ENCODE data around the gene CST6.

CST6 gene, protein sequence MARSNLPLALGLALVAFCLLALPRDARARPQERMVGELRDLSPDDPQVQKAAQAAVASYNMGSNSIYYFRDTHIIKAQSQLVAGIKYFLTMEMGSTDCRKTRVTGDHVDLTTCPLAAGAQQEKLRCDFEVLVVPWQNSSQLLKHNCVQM

DNA sequence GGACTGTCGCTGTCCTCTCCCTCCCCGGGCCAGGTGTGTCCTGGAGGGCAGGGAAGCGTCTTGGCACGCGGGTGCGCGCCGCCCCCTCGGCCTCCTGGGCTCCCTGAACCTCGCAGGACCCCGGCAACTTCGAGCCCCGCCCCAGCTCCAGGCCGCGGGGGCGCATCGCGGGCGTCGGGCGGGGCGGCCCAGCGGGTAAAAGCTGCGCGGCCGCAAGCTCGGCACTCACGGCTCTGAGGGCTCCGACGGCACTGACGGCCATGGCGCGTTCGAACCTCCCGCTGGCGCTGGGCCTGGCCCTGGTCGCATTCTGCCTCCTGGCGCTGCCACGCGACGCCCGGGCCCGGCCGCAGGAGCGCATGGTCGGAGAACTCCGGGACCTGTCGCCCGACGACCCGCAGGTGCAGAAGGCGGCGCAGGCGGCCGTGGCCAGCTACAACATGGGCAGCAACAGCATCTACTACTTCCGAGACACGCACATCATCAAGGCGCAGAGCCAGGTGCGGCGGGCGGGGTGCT, at the start of gene CST6:
CST6 (plus strand) TSS at position 224 of the 519 bp plus-strand sequence; CDS start at position 261, 37 bp downstream.
- no peak for TF ChIP-seq ZNF274 (IDR thresholded peaks at IDR 0.05; ENCODE audit: low read depth, low read length)

DNA sequence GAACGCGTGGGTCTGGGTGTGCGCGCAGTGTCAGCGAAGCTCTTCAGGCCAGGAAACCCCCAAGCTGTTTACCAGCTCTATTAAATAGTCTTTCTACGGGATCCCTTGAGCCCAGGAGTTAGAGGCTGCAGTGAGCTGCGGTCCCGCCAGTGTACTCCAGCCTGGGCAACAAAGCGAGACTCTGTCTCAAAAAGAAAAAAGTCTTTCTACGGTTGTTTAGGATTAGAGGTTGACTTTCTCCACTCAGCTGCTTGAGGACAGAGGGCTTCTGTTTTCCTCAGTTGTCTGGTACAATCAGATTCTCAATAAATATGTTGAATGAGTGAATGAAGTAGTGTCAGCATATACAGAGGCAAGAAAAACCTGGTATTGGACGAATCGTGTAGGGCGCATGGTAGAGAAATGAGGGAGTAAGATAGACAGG, 49.7 kb upstream of the CST6 start:
- TF ChIP-seq ZNF274 (IDR thresholded peaks at IDR 0.05; ENCODE audit: low read depth, low read length): no peak
- H3K4me3 ChIP-seq (ENCODE audit: low read length): peak overlapping the region; percentile 71

More for the DNA sequence above, at the start of gene CST6:
- no peak within 1 kb of the TSS for H3K4me3 ChIP-seq (ENCODE audit: low read length)

DNA sequence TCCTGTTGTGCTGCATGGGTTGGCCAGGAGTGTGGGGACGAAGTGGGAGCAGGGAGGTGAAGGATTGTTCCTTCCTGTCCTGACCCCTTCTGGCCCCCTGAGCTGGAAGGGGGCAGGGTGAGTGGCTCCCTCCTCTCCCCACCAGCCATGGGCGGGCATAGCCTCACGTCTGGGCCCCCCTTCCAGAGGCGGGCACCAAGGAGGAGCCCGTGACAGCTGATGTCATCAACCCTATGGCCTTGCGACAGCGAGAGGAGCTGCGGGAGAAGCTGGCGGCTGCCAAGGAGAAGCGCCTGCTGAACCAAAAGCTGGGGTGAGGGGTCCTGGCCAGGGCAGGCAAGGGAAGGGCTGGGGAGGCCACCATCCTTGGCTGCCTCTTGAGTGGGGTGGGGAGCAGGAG, 46.9 kb upstream of the CST6 start:
- H3K4me3 ChIP-seq (ENCODE audit: low read length): no peak overlapping the region
- no peak for TF ChIP-seq ZNF274 (IDR thresholded peaks at IDR 0.05; ENCODE audit: low read depth, low read length)

DNA sequence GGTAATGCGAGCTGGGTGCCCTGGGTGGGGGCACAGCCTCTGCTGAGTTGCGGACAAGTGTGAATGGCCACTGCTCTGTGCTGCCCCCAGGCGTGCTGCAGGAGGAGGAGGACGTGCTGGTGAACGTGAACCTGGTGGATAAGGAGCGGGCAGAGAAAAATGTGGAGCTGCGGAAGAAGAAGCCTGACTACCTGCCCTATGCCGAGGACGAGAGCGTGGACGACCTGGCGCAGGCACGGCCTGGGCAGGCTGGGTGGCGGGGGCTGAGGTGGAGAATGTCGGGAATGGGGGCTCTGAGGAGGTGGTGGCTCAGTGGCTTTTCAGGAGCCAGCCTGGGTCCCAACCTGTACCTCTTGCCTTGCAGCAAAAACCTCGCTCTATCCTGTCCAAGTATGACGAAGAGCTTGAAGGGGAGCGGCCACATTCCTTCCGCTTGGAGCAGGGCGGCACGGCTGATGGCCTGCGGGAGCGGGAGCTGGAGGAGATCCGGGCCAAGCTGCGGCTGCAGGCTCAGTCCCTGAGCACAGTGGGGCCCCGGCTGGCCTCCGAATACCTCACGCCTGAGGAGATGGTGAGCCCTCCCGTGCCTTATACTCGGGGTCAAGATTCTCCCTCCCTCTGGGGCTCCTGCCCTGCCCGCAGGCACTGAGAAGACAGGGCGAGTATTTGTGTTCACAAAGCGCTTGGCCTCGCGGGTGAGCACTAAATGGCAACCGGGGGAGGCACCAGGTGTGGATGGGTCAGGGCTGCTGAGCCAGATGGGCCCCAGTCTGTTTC, 45.6 kb upstream of the CST6 start:
- no peak for TF ChIP-seq ZNF274 (IDR thresholded peaks at IDR 0.05; ENCODE audit: low read depth, low read length)
- no peak overlapping the region for H3K4me3 ChIP-seq (ENCODE audit: low read length)

DNA sequence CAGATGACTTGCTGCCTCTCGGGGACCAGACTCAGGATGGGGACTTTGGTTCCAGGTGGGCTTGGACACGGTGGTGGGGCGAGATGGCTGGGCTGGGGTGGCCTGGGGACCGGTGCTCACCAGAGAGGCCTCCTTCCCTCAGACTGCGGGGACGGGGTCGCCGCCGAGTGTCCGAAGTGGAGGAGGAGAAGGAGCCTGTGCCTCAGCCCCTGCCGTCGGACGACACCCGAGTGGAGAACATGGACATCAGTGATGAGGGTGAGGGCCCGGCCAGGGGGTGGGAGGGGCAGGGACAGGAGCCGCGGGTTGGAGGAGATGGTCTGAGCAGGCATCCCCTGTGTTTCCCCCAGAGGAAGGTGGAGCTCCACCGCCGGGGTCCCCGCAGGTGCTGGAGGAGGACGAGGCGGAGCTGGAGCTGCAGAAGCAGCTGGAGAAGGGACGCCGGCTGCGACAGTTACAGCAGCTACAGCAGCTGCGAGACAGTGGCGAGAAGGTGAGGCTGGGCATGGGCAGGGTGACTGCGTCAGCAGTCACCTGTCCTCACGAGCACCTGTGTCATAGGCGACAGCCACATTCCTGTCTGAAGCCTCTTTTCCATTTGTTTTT, 44.4 kb upstream of the CST6 start:
- no peak for TF ChIP-seq ZNF274 (IDR thresholded peaks at IDR 0.05; ENCODE audit: low read depth, low read length)
- no peak overlapping the region for H3K4me3 ChIP-seq (ENCODE audit: low read length)

DNA sequence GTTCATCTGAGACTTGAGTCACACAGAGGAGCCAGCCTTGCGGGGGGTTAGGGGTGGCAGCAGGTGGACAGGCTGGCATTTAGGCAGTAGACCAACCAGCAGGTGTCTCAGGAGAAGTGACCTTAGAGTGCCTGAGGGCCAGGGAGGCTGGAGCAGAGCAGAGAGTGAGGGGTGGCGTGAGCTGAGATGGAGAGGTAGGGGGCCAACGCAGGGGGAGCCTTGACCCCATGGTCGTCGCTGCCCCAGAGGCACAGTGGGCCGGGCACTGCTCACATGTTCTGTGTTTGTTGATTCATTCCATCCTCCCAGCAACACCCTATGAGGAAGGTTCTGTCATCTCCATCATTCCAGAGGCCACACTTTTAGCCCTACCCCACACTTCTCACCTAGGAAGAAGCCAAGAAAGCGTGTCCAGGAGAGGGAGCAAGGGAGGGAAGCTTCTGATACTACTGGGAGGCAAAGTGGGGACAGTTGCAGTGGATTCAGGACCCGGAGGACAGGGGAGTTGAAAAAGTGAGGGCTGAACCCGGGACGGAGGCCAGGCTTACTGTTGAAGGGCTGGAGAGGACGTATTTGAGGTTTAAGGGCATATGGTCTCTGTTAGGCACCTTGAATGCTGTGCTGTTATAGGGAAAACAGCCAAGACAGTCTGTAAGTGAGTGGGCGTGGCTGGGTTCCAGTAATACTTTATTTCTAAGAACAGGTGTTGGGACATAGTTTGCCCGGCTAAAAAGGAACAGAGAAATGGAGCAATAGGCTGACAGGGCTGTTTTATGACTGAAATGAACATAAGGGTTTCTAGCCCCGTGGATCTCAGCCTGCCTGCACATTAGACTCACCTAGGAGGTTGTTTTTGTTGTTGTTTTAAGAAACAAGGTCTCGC, 43.0 kb upstream of the CST6 start:
- TF ChIP-seq ZNF274 (IDR thresholded peaks at IDR 0.05; ENCODE audit: low read depth, low read length): no peak
- H3K4me3 ChIP-seq (ENCODE audit: low read length): no peak overlapping the region

DNA sequence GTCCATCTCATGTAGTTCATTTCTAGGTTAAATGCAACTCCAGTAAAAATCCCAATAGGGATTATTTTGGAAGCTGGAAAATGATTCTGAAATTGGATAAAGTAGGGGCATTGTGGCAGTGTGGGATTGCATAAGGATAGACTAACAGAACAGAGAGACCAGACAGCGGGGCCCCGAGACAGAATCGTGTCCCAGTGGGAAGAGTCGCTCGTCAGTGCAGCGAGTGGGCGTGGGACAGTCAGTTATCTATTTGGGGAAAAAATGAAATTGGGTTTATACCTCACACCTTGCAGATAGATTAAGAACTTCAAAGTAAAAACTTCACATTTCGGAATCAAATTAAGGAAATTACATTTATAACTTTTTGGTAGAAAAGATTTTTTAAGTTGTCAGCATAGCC, 39.7 kb upstream of the CST6 start:
- H3K4me3 ChIP-seq (ENCODE audit: low read length): no peak overlapping the region
- TF ChIP-seq ZNF274 (IDR thresholded peaks at IDR 0.05; ENCODE audit: low read depth, low read length): no peak

DNA sequence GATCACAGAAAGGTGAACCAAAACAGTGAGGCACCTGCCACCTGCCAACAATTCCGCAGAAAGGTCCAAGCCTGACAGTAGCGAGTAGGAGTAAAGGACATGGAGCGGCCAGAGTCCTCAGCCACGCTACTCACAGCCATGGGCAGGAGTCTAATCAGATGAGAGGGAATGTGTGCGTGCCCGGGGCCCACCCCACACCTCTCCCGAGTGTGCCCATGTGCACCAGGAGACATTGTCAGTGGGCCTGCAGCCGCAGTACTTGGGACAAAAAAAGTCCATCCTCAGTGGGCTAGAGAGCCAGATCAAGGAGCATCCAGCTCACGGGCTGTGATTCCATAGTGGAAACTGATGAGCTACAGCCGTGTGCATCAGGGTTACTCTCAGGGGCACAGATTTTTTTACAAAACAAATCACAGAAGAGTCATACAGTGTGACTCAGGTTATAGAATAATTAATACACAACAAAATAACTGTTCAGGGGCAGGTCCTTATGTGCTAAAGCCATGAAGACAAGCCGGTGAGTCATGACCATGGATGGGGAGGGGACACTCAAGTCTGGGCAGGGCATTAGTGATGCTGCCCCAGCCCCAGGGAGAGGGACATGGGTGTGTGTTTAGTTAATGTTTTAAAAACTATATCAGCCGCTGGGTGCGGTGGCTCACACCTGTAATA, 38.2 kb upstream of the CST6 start:
- H3K4me3 ChIP-seq (ENCODE audit: low read length): no peak overlapping the region
- TF ChIP-seq ZNF274 (IDR thresholded peaks at IDR 0.05; ENCODE audit: low read depth, low read length): no peak

DNA sequence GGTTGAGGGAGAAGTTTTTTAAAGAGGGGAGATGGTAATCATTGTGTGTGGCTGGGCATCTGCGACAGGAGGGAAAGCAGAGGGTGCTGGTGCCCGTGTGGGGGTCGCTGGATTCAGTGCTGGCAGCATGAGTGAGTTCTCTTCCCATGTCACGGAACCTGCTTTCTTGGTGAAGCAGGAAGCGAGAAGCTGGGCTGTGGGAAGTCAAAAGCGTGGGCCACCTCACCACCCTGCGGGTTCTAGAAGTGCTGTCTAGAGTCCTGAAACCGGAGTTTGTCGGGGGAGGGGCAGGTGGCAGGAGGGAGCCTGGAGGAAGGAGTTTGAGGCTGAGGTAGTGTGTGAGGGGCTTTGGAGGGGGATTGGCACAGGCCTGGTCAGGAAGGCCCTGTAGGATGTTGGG, 36.0 kb upstream of the CST6 start:
- TF ChIP-seq ZNF274 (IDR thresholded peaks at IDR 0.05; ENCODE audit: low read depth, low read length): no peak
- no peak overlapping the region for H3K4me3 ChIP-seq (ENCODE audit: low read length)

DNA sequence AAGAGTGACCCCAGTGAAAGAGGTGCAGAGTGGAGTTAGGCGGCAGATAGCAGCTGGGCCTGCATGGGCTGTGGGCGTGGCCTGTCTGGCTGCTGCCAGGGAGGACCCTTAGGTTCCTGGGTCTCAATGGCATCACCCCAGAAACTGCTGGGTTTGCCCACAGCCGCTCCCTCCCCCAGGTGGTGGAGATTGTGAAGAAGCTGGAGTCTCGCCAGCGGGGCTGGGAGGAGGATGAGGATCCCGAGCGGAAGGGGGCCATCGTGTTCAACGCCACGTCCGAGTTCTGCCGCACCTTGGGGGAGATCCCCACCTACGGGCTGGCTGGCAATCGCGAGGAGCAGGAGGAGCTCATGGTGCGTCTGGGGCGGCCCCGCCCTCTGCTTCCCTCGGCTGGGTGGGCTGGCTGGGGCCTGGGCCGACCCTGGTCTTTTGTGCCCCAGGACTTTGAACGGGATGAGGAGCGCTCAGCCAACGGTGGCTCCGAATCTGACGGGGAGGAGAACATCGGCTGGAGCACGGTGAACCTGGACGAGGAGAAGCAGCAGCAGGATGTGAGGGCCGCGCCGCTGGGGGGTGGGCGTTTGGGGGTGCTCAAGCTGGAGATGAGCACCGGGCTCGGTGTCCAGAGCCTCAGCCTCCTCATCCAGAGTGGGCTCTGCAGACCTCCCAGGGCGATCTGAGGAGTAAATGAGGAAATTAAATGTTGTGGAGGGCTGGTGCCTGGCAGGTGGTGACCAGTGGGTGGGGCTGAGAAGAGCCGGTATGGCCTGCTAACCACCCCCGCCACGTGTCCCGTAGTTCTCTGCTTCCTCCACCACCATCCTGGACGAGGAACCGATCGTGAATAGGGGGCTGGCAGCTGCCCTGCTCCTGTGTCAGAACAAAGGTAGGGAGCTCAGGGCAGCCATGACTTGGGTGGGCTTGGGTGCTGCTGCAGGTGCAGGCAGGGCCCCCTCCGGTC, 35.3 kb upstream of the CST6 start:
- TF ChIP-seq ZNF274 (IDR thresholded peaks at IDR 0.05; ENCODE audit: low read depth, low read length): no peak
- H3K4me3 ChIP-seq (ENCODE audit: low read length): no peak overlapping the region

DNA sequence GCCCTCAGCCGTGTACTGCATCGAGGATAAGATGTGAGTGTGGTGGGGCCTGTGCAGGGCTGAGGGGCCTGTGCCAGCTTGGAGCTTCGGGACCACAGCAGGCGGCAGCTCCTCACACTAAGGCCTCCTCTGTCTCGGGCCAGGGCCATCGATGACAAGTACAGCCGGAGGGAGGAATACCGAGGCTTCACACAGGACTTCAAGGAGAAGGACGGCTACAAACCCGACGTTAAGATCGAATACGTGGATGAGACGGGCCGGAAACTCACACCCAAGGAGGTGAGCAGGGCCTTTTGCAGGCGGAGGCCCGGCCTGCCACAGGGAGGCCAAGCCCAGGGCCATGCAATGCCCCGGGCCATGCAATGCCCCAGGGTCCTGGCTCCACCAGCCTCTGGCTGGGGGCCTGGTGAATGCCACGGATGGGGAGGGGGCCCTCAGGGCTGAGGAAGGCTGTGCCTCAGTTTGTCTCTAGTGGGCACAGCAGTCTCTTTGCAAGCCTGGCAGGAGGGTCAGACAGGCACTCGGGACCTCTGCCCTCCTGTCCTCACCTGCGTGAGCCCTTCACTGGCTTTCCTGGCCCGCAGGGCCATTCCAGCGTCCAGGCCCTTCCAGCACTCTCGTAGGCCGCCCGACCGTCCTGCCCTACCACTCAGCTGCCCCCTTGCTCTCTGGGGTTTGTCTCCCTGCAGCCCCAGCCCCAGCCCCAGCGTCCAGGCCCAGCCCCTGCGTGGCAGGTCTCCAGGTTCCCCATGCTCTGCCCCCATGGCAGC, 34.0 kb upstream of the CST6 start:
- H3K4me3 ChIP-seq (ENCODE audit: low read length): no peak overlapping the region
- no peak for TF ChIP-seq ZNF274 (IDR thresholded peaks at IDR 0.05; ENCODE audit: low read depth, low read length)
